ENCODE measurements around the gene YBX3. TPM values are rescaled to one million over a fixed set of nuclear protein-coding genes. Genes with fewer than 3 reads are reported as not detected.

Gene YBX3
- total RNA-seq, 4 donors from 2014 or later: 264 to 714 (median 382) TPM

DNA sequence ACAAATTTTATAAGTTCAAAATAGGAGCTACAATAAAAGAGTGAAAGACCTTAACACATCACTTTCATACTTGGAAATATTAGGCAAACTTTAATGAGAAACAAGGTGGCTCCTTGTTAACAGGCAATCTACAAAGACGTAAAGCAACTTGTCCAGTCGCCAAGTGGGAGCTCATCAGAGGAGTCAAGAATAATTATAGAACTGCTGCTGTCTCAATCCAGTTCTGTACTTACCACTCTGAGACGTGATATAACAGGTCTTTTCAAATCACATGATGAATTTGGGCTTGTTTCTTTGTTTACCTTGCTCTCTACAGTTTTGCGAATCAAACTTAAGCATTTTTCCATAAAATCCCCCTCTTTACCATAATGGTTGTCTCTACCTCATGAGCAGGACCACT is 3.6 kb downstream of the YBX3 start:
- 59% methylated on average over 4 of the region's 4 CpGs for WGBS, 2 donors
- no peak for TF ChIP-seq EP300 (IDR thresholded peaks at IDR 0.05)
- TF ChIP-seq, protein P1, sequence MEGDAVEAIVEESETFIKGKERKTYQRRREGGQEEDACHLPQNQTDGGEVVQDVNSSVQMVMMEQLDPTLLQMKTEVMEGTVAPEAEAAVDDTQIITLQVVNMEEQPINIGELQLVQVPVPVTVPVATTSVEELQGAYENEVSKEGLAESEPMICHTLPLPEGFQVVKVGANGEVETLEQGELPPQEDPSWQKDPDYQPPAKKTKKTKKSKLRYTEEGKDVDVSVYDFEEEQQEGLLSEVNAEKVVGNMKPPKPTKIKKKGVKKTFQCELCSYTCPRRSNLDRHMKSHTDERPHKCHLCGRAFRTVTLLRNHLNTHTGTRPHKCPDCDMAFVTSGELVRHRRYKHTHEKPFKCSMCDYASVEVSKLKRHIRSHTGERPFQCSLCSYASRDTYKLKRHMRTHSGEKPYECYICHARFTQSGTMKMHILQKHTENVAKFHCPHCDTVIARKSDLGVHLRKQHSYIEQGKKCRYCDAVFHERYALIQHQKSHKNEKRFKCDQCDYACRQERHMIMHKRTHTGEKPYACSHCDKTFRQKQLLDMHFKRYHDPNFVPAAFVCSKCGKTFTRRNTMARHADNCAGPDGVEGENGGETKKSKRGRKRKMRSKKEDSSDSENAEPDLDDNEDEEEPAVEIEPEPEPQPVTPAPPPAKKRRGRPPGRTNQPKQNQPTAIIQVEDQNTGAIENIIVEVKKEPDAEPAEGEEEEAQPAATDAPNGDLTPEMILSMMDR (IDR thresholded peaks at IDR 0.05): no peak
- no peak for TF ChIP-seq POLR2A (IDR thresholded peaks at IDR 0.05)
- no peak for DNase-seq (ENCODE audit: low spot score in 2 of 2)
- H3K4me1 ChIP-seq: peaks cover 0 to 70% (median 36%) of the 10 kb centered on the region in 4 donors
- H3K36me3 ChIP-seq: peaks cover 0 to 14% (median 0%) of the 10 kb centered on the region in 3 donors
- H3K27ac ChIP-seq: peak overlapping the region in 3 of 4 donors; percentile 92 to 99 (median 99)
- no peaks in the 10 kb centered on the region for H3K27me3 ChIP-seq
- H3K4me3 ChIP-seq: no peak overlapping the region
- H3K9me3 ChIP-seq: no peaks in the 10 kb centered on the region

DNA sequence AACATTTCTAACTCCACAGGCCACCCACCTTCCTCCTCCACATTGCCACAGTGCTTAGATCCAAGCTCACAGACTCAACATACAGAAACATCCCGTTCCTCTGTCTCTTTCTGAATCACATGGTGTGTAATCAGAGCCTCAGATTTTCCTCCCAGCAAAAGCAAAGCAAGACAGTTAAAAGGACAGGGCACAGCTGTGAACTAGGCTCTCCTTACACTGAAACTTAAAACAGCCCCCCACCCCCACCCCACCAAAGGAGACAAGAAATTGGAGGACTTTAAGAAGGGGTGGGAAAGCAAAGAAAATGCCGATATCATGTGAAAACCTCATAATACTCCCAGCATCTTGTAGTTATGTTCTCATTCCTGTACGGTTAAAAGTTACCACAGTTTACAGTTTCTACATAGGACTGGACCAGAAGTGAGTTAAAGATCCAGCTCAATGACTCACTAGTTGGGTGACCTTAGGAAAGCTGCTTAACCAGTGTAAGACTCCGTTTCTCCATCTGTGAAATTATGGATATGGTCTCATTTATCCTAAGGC is 4.8 kb downstream of the YBX3 start:
- Histone ChIP-seq H3K36me3 (peaks cover 0 to 25% (median 0%) of the 10 kb centered on the region in 3 donors), H3K4me1 (peaks cover 0 to 60% (median 36%) of the 10 kb centered on the region in 4 donors), H3K9me3 (no peaks in the 10 kb centered on the region), H3K4me3 (peak overlapping the region in 1 of 4 donors; percentile 2), H3K27ac (peak overlapping the region in 3 of 4 donors; percentile 47 to 99 (median 99)), H3K27me3 (no peaks in the 10 kb centered on the region)
- WGBS, 2 donors: 43 to 44% methylated on average over 4 of the region's 4 CpGs
- TF ChIP-seq, protein P1 (IDR thresholded peaks at IDR 0.05): no peak
- TF ChIP-seq EP300 (IDR thresholded peaks at IDR 0.05) (no peak), POLR2A (IDR thresholded peaks at IDR 0.05) (no peak)
- DNase-seq (ENCODE audit: low spot score in 2 of 2): no peak

DNA sequence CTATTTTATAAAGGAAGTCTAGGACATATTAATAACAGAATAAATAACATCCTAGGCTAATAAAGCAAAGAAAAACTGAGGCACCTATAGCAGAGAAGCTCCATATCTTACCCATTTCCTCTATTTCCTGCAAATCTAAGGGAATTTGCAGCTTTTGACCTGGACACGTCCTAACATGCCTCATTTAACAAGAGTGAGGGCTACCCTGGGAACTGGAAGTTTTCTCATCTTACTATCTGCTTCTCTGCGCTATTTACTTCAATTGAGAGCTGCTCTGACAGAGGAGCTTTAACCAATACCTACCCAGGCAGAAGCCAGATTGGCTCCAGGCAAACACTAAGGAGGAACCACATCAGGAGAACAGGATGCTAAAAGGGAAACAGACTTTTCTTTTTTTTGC is 5.7 kb downstream of the YBX3 start:
- Histone ChIP-seq H3K9me3 (no peaks in the 10 kb centered on the region), H3K36me3 (peaks cover 0 to 34% (median 0%) of the 10 kb centered on the region in 3 donors), H3K4me3 (no peak overlapping the region), H3K4me1 (peaks cover 0 to 60% (median 36%) of the 10 kb centered on the region in 4 donors), H3K27ac (peak overlapping the region; percentile 60 to 99 (median 80)), H3K27me3 (no peaks in the 10 kb centered on the region)
- TF ChIP-seq EP300 (IDR thresholded peaks at IDR 0.05): no peak
- TF ChIP-seq, protein P1 (IDR thresholded peaks at IDR 0.05): no peak
- no peak for TF ChIP-seq POLR2A (IDR thresholded peaks at IDR 0.05)
- DNase-seq (ENCODE audit: low spot score in 2 of 2): no peak
- WGBS, 2 donors: 38 to 47% methylated on average over 2 of the region's 2 CpGs

DNA sequence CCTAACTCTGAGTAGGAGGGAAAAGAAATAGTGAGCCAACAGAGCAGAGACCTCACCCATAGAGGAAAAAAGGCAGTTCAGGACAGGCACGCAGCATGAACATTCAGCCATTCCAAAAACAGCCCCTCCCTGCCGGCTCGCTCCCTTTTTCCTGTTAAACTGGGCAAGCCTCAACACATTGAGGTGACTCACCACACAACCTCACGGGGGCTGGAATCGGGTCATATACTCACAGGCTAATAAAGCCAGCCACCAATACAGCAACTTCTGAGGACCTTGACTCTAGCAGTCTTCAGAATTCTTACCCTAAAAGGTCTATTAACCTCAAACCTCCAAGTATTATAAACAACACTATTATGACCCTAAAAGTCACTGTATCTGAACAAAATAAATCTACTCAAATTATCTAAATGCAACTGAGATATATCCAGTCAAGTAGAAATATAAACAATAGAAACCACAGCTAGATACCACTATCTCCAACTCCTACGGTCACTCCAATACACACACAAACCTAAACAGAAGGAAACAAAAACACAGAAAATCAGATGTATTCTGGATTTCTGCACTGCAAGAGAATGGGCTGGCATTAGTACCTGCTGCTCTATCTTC is 6.3 kb downstream of the YBX3 start:
- peak; percentile 65 to 78 for DNase-seq (ENCODE audit: low spot score in 2 of 2)
- peaks cover 0 to 60% (median 36%) of the 10 kb centered on the region in 4 donors for H3K4me1 ChIP-seq
- H3K27me3 ChIP-seq: no peaks in the 10 kb centered on the region
- peak overlapping the region; percentile 60 to 99 (median 80) for H3K27ac ChIP-seq
- TF ChIP-seq, protein P1 (IDR thresholded peaks at IDR 0.05): no peak
- peak; percentile 9 to 76 for TF ChIP-seq EP300 (IDR thresholded peaks at IDR 0.05)
- peak in 1 of 2 donors; percentile 20 for TF ChIP-seq POLR2A (IDR thresholded peaks at IDR 0.05)
- no peaks in the 10 kb centered on the region for H3K9me3 ChIP-seq
- WGBS, 2 donors: 12 to 18% methylated on average over 6 of the region's 6 CpGs
- H3K36me3 ChIP-seq: peaks cover 0 to 40% (median 0%) of the 10 kb centered on the region in 3 donors
- no peak overlapping the region for H3K4me3 ChIP-seq

DNA sequence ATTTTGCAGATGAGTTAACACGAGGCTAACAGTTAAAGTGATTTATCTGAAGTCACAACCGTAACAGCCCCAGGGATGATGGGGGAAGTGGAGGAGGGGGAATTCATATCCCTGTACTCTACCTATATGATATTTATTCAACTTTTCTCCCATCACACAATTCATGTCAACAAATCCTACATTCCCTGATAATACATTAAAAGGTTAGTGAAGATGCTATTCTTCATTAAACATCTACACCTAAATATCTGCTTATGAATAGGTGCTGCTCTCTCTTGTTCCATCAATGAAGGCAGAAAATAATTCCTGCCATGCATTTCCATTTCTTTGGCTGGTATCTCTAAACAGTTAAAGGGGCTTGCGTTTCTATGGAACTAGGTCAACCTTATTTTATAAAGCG is 6.8 kb downstream of the YBX3 start:
- DNase-seq (ENCODE audit: low spot score in 2 of 2): no peak
- Histone ChIP-seq H3K36me3 (peaks cover 0 to 46% (median 0%) of the 10 kb centered on the region in 3 donors), H3K9me3 (no peaks in the 10 kb centered on the region), H3K4me1 (peaks cover 0 to 58% (median 36%) of the 10 kb centered on the region in 4 donors), H3K4me3 (no peak overlapping the region), H3K27me3 (no peaks in the 10 kb centered on the region), H3K27ac (peak overlapping the region; percentile 60 to 99 (median 80))
- no peak for TF ChIP-seq EP300 (IDR thresholded peaks at IDR 0.05)
- TF ChIP-seq, protein P1 (IDR thresholded peaks at IDR 0.05): no peak
- no peak for TF ChIP-seq POLR2A (IDR thresholded peaks at IDR 0.05)
- 37 to 40% methylated on average over 4 of the region's 4 CpGs for WGBS, 2 donors
